Colonic mucosa (tissue), 4 donors: Measurements from ENCODE around the gene GLIS2. TPM values are rescaled to one million over a fixed set of nuclear protein-coding genes. Genes with fewer than 3 reads are reported as not detected.

Experiments used
- DNase-seq: peaks from one replicate; pipeline ENCODE4 v3.0.0-alpha.2; 2020
- H3K27ac ChIP-seq: fragments of 200-600 bp; one replicate; pipeline ENCODE4 v1.8.0; 2021
- H3K27me3 ChIP-seq: fragments of 200-600 bp; one replicate; pipeline ENCODE4 v1.8.0; 2021
- H3K36me3 ChIP-seq: fragments of 200-600 bp; one replicate; pipeline ENCODE4 v1.8.0; 2021
- H3K4me1 ChIP-seq: fragments of 200-600 bp; one replicate; pipeline ENCODE4 v1.8.0; 2021; ENCODE audit warnings: mild to moderate bottlenecking
- H3K4me3 ChIP-seq: fragments of 200-600 bp; one replicate; pipeline ENCODE4 v1.8.0; 2021
- H3K9ac ChIP-seq, 2 donors: one replicate each; pipeline ENCODE4 v1.7.0; 2013; ENCODE audit warnings: control low read depth in 2 of 2, low read depth in 2 of 2, low read length in 2 of 2
- H3K9me3 ChIP-seq: fragments of 200-600 bp; one replicate; pipeline ENCODE4 v1.8.0; 2021
- CTCF ChIP-seq: fragments of 200-600 bp; IDR thresholded peaks from one replicate; pipeline ENCODE4 v1.8.0; 2022; ENCODE audit warnings: antibody characterized with exemption, mild to moderate bottlenecking
- intact Hi-C: fragments of 100-400 bp; cut with DNase I; formaldehyde crosslinking; loops from one replicate; pipeline ENCODE4 v1.14.1; 2022
- total RNA-seq, 2 donors: library from RNA; stranded (reverse); fragmentation: NEBNext Ultra II Directional in 1 of 2; extraction: Animal tissue kit (Norgen Biotek cat#: 25700) in 1 of 2; gene quantifications; one replicate each; pipeline ENCODE4 v1.2.1, GENCODE V29; 2021
- donor health status: healthy.
- donor health status: DM: no; HTN: no; CAD: no.
- donor health status: DM: no; HTN: no; CAD: no.

The GLIS2 gene
- total RNA-seq, 2 donors from 2014 or later: 0.89 to 4.1 TPM

GRCh38 chr16:4334724-4335495 lies 19.0 kb downstream of the GLIS2 start:
- Histone ChIP-seq H3K9me3 (no peaks in the 10 kb centered on the region), H3K9ac (no peak overlapping the region), H3K36me3 (no peaks in the 10 kb centered on the region), H3K27ac (no peak overlapping the region), H3K4me3 (no peak overlapping the region), H3K27me3 (no peaks in the 10 kb centered on the region), H3K4me1 (no peaks in the 10 kb centered on the region)
- no peak for TF ChIP-seq CTCF
- intact Hi-C loops: no loop called here
- DNase-seq: no peak

GRCh38 chr16:4336701-4337539 lies 21.1 kb downstream of the GLIS2 start:
- no peak for DNase-seq
- Histone ChIP-seq H3K36me3 (no peaks in the 10 kb centered on the region), H3K4me3 (no peak overlapping the region), H3K9ac (no peak overlapping the region), H3K9me3 (no peaks in the 10 kb centered on the region), H3K4me1 (no peaks in the 10 kb centered on the region), H3K27ac (no peak overlapping the region), H3K27me3 (no peaks in the 10 kb centered on the region)
- intact Hi-C loops: no loop called here
- TF ChIP-seq CTCF: no peak

GRCh38 chr16:4337540-4338088 lies 21.7 kb downstream of the GLIS2 start:
- intact Hi-C loops: no loop called here
- Histone ChIP-seq H3K36me3 (no peaks in the 10 kb centered on the region), H3K4me1 (no peaks in the 10 kb centered on the region), H3K27me3 (no peaks in the 10 kb centered on the region), H3K9me3 (no peaks in the 10 kb centered on the region), H3K27ac (no peak overlapping the region), H3K4me3 (no peak overlapping the region), H3K9ac (no peak overlapping the region)
- no peak for DNase-seq
- TF ChIP-seq CTCF: no peak

GRCh38 chr16:4338125-4338582 lies 22.3 kb downstream of the GLIS2 start:
- no peaks in the 10 kb centered on the region for H3K27me3 ChIP-seq
- no peak overlapping the region for H3K9ac ChIP-seq
- no peak overlapping the region for H3K27ac ChIP-seq
- no peaks in the 10 kb centered on the region for H3K4me1 ChIP-seq
- intact Hi-C loops: no loop called here
- H3K36me3 ChIP-seq: no peaks in the 10 kb centered on the region
- no peak overlapping the region for H3K4me3 ChIP-seq
- no peak for TF ChIP-seq CTCF
- DNase-seq: no peak
- H3K9me3 ChIP-seq: no peaks in the 10 kb centered on the region

- H3K36me3 ChIP-seq: no peaks in the 10 kb centered on the region
- no peak overlapping the region for H3K4me3 ChIP-seq
- H3K9ac ChIP-seq: no peak overlapping the region
- no peak for TF ChIP-seq CTCF
- no peaks in the 10 kb centered on the region for H3K4me1 ChIP-seq
- H3K27me3 ChIP-seq: no peaks in the 10 kb centered on the region
- H3K9me3 ChIP-seq: no peaks in the 10 kb centered on the region
- H3K27ac ChIP-seq: no peak overlapping the region
- intact Hi-C loops: no loop called here
- no peak for DNase-seq
Observed at GRCh38 chr16:4338712-4339299, 22.9 kb downstream of the GLIS2 start.
